Measurements from ENCODE around the gene ACSF2.

- TF ChIP-seq CTCF (conservative IDR thresholded peaks at IDR 0.05 in 1 of 2, IDR thresholded peaks at IDR 0.05 in 1 of 2; ENCODE audit: extremely low read depth in 1 of 2, insufficient read depth in 1 of 2, low read depth in 1 of 2, low read length in 2 of 2) (no peak), EZH2 (IDR thresholded peaks at IDR 0.05; ENCODE audit: borderline replicate concordance, low read length) (no peak)
These were observed 37.3 kb upstream of the ACSF2 start for GRCh38 chr17:50388728-50389127.
